Measurements from ENCODE around the gene FRMD4A. TPM values are rescaled to one million over a fixed set of nuclear protein-coding genes. Genes with fewer than 3 reads are reported as not detected.
"Not testable (repeated sequence)": the region's sequence is repeated elsewhere in the genome, so short reads cannot be mapped to it uniquely, and the experiment has no call there.

Gene FRMD4A
- total RNA-seq, 1 experiment from 2014 or later: 60.8 TPM

- no peak for DNase-seq (ENCODE audit: low read depth)
These were observed 179.2 kb downstream of the FRMD4A start for GRCh38 chr10:14151571-14151970.

- no peak for DNase-seq (ENCODE audit: low read depth)
These were observed 180.2 kb downstream of the FRMD4A start for GRCh38 chr10:14150526-14150925.

- DNase-seq (ENCODE audit: low read depth): peak; percentile 16
These were observed 184.2 kb downstream of the FRMD4A start for GRCh38 chr10:14146501-14146900.

- peak; percentile 69 for DNase-seq (ENCODE audit: low read depth)
These were observed 184.7 kb downstream of the FRMD4A start for GRCh38 chr10:14146025-14146424.

GRCh38 chr10:14144451-14144850 lies 186.3 kb downstream of the FRMD4A start:
- DNase-seq (ENCODE audit: low read depth): no peak

- no peak for DNase-seq (ENCODE audit: low read depth)
These were observed 188.0 kb downstream of the FRMD4A start for GRCh38 chr10:14142606-14143250.

GRCh38 chr10:14141283-14141682 lies 189.4 kb downstream of the FRMD4A start:
- DNase-seq (ENCODE audit: low read depth): no peak

GRCh38 chr10:14137391-14137790 lies 193.3 kb downstream of the FRMD4A start:
- no peak for DNase-seq (ENCODE audit: low read depth)

- not testable (repeated sequence) for DNase-seq (ENCODE audit: low read depth)
These were observed 195.5 kb downstream of the FRMD4A start for GRCh38 chr10:14135196-14135595.

GRCh38 chr10:14134275-14134674 lies 196.4 kb downstream of the FRMD4A start:
- DNase-seq (ENCODE audit: low read depth): no peak

GRCh38 chr10:14131261-14131960 lies 199.3 kb downstream of the FRMD4A start:
- DNase-seq (ENCODE audit: low read depth): peak; percentile 32

- DNase-seq (ENCODE audit: low read depth): no peak
These were observed 201.0 kb downstream of the FRMD4A start for GRCh38 chr10:14129770-14130169.

GRCh38 chr10:14128519-14128918 lies 202.2 kb downstream of the FRMD4A start:
- no peak for DNase-seq (ENCODE audit: low read depth)

GRCh38 chr10:14126697-14127440 lies 203.9 kb downstream of the FRMD4A start:
- DNase-seq (ENCODE audit: low read depth): peak; percentile 71

GRCh38 chr10:14125564-14125963 lies 205.2 kb downstream of the FRMD4A start:
- no peak for DNase-seq (ENCODE audit: low read depth)

GRCh38 chr10:14124941-14125340 lies 205.8 kb downstream of the FRMD4A start:
- no peak for DNase-seq (ENCODE audit: low read depth)

- no peak for DNase-seq (ENCODE audit: low read depth)
These were observed 207.6 kb downstream of the FRMD4A start for GRCh38 chr10:14123139-14123538.

GRCh38 chr10:14120812-14121211 lies 209.9 kb downstream of the FRMD4A start:
- no peak for DNase-seq (ENCODE audit: low read depth)

- DNase-seq (ENCODE audit: low read depth): no peak
These were observed 211.8 kb downstream of the FRMD4A start for GRCh38 chr10:14118953-14119352.

GRCh38 chr10:14116837-14117236 lies 213.9 kb downstream of the FRMD4A start:
- no peak for DNase-seq (ENCODE audit: low read depth)

- no peak for DNase-seq (ENCODE audit: low read depth)
These were observed 214.7 kb downstream of the FRMD4A start for GRCh38 chr10:14116021-14116420.

GRCh38 chr10:14114791-14115190 lies 215.9 kb downstream of the FRMD4A start:
- DNase-seq (ENCODE audit: low read depth): no peak
